Psoas muscle (tissue), 8 donors: ENCODE data around the gene RTP2. TPM values are rescaled to one million over a fixed set of nuclear protein-coding genes. Genes with fewer than 3 reads are reported as not detected.

Experiments used
- ATAC-seq, 4 donors: fragments of 200-7000 bp; cut with Tn5 transposase; one replicate each; pipeline ENCODE4 v1.9.1; 2020; ENCODE audit warnings: moderate library complexity in 3 of 4, mild to moderate bottlenecking in 2 of 4
- DNase-seq, 2 donors: peaks; one replicate each; pipeline ENCODE4 v3.0.0-alpha.2; 2020
- H3K27ac ChIP-seq: fragments of 200-600 bp; one replicate; pipeline ENCODE4 v1.8.0; 2022
- H3K27me3 ChIP-seq, 3 donors: fragments of 200-600 bp in 1 of 3; one replicate each; pipeline versions ENCODE4 v1.6.1 to v1.8.0; 2013 to 2022; ENCODE audit warnings: low read length in 2 of 3, mild to moderate bottlenecking in 2 of 3, moderate library complexity in 1 of 3; ENCODE audit not compliant: insufficient read depth in 3 of 3
- H3K36me3 ChIP-seq, 2 donors: fragments of 200-600 bp in 1 of 2; one replicate each; pipeline versions ENCODE4 v1.6.1 to v1.8.0; 2013 to 2022; ENCODE audit warnings: low read depth in 1 of 2, mild to moderate bottlenecking in 1 of 2, moderate library complexity in 1 of 2; ENCODE audit not compliant: insufficient read depth in 1 of 2
- H3K4me1 ChIP-seq: fragments of 200-600 bp; one replicate; pipeline ENCODE4 v1.8.0; 2022
- H3K4me3 ChIP-seq: fragments of 200-600 bp; one replicate; pipeline ENCODE4 v1.8.0; 2022; ENCODE audit warnings: mild to moderate bottlenecking
- H3K9me3 ChIP-seq: fragments of 200-600 bp; one replicate; pipeline ENCODE4 v1.8.0; 2022
- CTCF ChIP-seq: fragments of 200-600 bp; IDR thresholded peaks from one replicate; pipeline ENCODE4 v1.8.0; 2022; ENCODE audit warnings: antibody characterized with exemption
- WGBS, 3 donors: extraction: QIAGEN DNeasy Blood & Tissue Kit; methylation state at CpG; one replicate each; pipeline versions ENCODE4 v1.1.6 to v1.1.7; 2013; 5-methylcytosine and 5-hydroxymethylcytosine counted together
- intact Hi-C, 2 donors: fragments of 100-400 bp; cut with DNase I; formaldehyde crosslinking; loops; one replicate each; pipeline versions ENCODE4 v1.11.0 to v1.14.2; 2022
- polyA plus RNA-seq, 3 donors: library from polyadenylated mRNA; stranded (reverse); fragments of 200-250 nt; gene quantifications; one replicate each; pipeline ENCODE4 v1.2.3, GENCODE V29; 2013
- total RNA-seq, 4 donors: library from RNA; stranded (reverse); fragmentation: NEBNext Ultra II Directional in 2 of 4; extraction: Animal tissue kit (Norgen Biotek cat#: 25700) in 2 of 4; gene quantifications; one replicate each; pipeline versions ENCODE4 v1.2.1 to v1.2.4, GENCODE V29; 2021 to 2023
- donor health status: healthy with polysubstance abuse.
- donor health status: DM: no; HTN: no; CAD: no; lungs with moderate emphysema.
- donor health status: Bipolar disorder and iron deficiency.
- donor health status: healthy.
- donor health status: DM: yes; HTN: yes; CAD: no.
- donor health status: DM: no; HTN: no; CAD: no.
- donor health status: DM: no; HTN: no; CAD: no.
- donor health status: DM: yes; HTN: yes; CAD: no.

Gene RTP2
- total and polyA plus RNA-seq, 7 donors, result 0.08 to 4.0 (median 0.32) TPM; not detected in 2

- Histone ChIP-seq H3K4me3 (no peak overlapping the region), H3K36me3 (no peaks in the 10 kb centered on the region), H3K27me3 (peaks cover 0 to 3% (median 0%) of the 10 kb centered on the region in 3 donors), H3K4me1 (peaks cover 31% of the 10 kb centered on the region), H3K9me3 (no peaks in the 10 kb centered on the region), H3K27ac (no peak overlapping the region)
- ATAC-seq (no peak), DNase-seq (no peak)
- intact Hi-C loops, result no loop called here
- TF ChIP-seq CTCF, result no peak
- 91 to 94% (median 93%) methylated on average over 33 to 38 of the region's 42 CpGs for WGBS, 3 donors
These were observed 3.6 kb downstream of the RTP2 start for GRCh38 chr3:187698499-187699399.

- WGBS, 3 donors, result 38 to 51% (median 45%) methylated on average over 4 of the region's 4 CpGs
- intact Hi-C loops, result no loop called here
- no peak for TF ChIP-seq CTCF
These were observed 6.3 kb downstream of the RTP2 start for GRCh38 chr3:187696021-187696420.

GRCh38 chr3:187695449-187695848 is 6.9 kb downstream of the RTP2 start:
- WGBS, 3 donors, result 56 to 67% (median 58%) methylated on average over 4 of the region's 4 CpGs
- no peak for TF ChIP-seq CTCF
- intact Hi-C loops, result no loop called here
- ATAC-seq, result peak in 2 of 4 donors; percentile 7 to 27
- Histone ChIP-seq H3K27ac (peak overlapping the region; percentile 36), H3K9me3 (no peaks in the 10 kb centered on the region), H3K36me3 (no peaks in the 10 kb centered on the region), H3K4me3 (no peak overlapping the region), H3K4me1 (peaks cover 13% of the 10 kb centered on the region), H3K27me3 (peaks cover 0 to 3% (median 0%) of the 10 kb centered on the region in 3 donors)
- DNase-seq, result no peak

More at GRCh38 chr3:187696021-187696420, 6.3 kb downstream of the RTP2 start:
- ATAC-seq (no peak), DNase-seq (no peak)
- H3K36me3 ChIP-seq, result no peaks in the 10 kb centered on the region
- no peak overlapping the region for H3K4me3 ChIP-seq
- H3K27me3 ChIP-seq, result peaks cover 0 to 3% (median 0%) of the 10 kb centered on the region in 3 donors
- peaks cover 15% of the 10 kb centered on the region for H3K4me1 ChIP-seq
- no peaks in the 10 kb centered on the region for H3K9me3 ChIP-seq
- H3K27ac ChIP-seq, result peak overlapping the region; percentile 36

- H3K27me3 ChIP-seq, result peaks cover 0 to 3% (median 0%) of the 10 kb centered on the region in 3 donors
- ATAC-seq (peak; percentile 88 to 95 (median 93)), DNase-seq (no peak)
- H3K4me3 ChIP-seq, result no peak overlapping the region
- H3K27ac ChIP-seq, result peak overlapping the region; percentile 36
- H3K9me3 ChIP-seq, result no peaks in the 10 kb centered on the region
- no peak for TF ChIP-seq CTCF
- peaks cover 9% of the 10 kb centered on the region for H3K4me1 ChIP-seq
- 12 to 40% (median 22%) methylated on average over 3 of the region's 3 CpGs for WGBS, 3 donors
- H3K36me3 ChIP-seq, result no peaks in the 10 kb centered on the region
- intact Hi-C loops, result no loop called here
These were observed 7.6 kb downstream of the RTP2 start for GRCh38 chr3:187694801-187695200.
